Measurements from ENCODE around the gene BCAP31. TPM values are rescaled to one million over a fixed set of nuclear protein-coding genes. Genes with fewer than 3 reads are reported as not detected.

Gene BCAP31
- total RNA-seq, 1 experiment from 2014 or later, result 522 TPM

- Histone ChIP-seq H3K27ac (no peak overlapping the region), H4K20me1 (ENCODE audit: insufficient read depth) (no peaks in the 10 kb centered on the region), H3F3A (ENCODE audit: insufficient read depth, low read depth) (no peaks in the 10 kb centered on the region), H3K4me3 (no peak overlapping the region), H2AFZ (no peak overlapping the region), H3K36me3 (ENCODE audit: low read depth) (no peaks in the 10 kb centered on the region; the same call in 1 of the 2 replicates), H3K9me2 (ENCODE audit: insufficient read depth) (no peaks in the 10 kb centered on the region), H3K9me3 (ENCODE audit: insufficient read depth, low read depth) (no peaks in the 10 kb centered on the region), H3K4me2 (no peak overlapping the region), H3K79me2 (ENCODE audit: low read depth) (no peaks in the 10 kb centered on the region), H3K4me1 (replicated peaks; ENCODE audit: insufficient read depth) (no peaks in the 10 kb centered on the region), H3K27me3 (ENCODE audit: insufficient read depth, low read depth) (no peaks in the 10 kb centered on the region)
- BruUV-seq (replicated peaks), result no TSS peak
- TF ChIP-seq, protein P1, sequence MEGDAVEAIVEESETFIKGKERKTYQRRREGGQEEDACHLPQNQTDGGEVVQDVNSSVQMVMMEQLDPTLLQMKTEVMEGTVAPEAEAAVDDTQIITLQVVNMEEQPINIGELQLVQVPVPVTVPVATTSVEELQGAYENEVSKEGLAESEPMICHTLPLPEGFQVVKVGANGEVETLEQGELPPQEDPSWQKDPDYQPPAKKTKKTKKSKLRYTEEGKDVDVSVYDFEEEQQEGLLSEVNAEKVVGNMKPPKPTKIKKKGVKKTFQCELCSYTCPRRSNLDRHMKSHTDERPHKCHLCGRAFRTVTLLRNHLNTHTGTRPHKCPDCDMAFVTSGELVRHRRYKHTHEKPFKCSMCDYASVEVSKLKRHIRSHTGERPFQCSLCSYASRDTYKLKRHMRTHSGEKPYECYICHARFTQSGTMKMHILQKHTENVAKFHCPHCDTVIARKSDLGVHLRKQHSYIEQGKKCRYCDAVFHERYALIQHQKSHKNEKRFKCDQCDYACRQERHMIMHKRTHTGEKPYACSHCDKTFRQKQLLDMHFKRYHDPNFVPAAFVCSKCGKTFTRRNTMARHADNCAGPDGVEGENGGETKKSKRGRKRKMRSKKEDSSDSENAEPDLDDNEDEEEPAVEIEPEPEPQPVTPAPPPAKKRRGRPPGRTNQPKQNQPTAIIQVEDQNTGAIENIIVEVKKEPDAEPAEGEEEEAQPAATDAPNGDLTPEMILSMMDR (conservative IDR thresholded peaks at IDR 0.05), result no peak
- TF ChIP-seq EZH2 (IDR thresholded peaks at IDR 0.05; ENCODE audit: low read depth), result no peak
- no peak for DNase-seq
- ChIA-PET CTCF (interaction anchor here (0.7 kb wide), 1 partner anchor 11 kb away, joined by 4 read pairs; no protein-coding TSS in a partner anchor), POLR2A (ENCODE audit: unreplicated experiment) (no interaction called here)
- intact Hi-C loops (cut with micrococcal nuclease; ENCODE audit: unreplicated experiment), result no loop called here
Measured at GRCh38 chrX:153739754-153740486, 15.7 kb upstream of the BCAP31 start.

DNA sequence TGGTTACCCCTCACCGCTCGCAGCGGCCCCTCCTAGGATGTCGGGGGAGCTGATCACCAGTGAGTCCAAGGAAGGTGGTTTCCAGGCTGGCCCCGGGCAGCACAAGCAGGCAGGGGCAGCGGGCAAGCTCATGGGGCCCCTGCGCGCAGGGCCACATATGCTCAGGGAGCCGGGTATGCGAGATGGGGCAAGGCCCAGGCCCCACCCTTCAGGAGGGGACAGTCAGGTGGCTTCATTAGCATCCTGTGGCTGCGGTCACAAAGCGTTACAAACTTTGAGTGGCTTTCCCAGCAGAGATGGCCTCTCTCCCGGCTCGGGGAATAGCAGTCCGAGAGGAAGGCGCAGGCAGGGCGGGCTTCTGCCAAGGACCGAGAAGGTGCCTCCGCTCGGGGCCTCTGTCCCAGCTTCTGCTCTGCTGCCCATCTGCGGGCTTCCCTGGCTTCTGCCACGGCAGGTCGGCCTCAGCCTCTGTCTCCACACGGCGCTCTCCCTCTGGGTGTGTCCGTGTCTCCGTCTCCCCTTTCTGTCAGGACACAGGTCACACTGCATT, 13.9 kb upstream of the BCAP31 start:
- no peaks in the 10 kb centered on the region; the same call in 1 of the 2 replicates for H3K36me3 ChIP-seq (ENCODE audit: low read depth)
- no TSS peak for BruUV-seq (replicated peaks)
- H3K4me2 ChIP-seq, result no peak overlapping the region
- intact Hi-C loops (cut with micrococcal nuclease; ENCODE audit: unreplicated experiment), result no loop called here
- no peak overlapping the region for H3K27ac ChIP-seq
- no peaks in the 10 kb centered on the region for H3K79me2 ChIP-seq (ENCODE audit: low read depth)
- H3K9me3 ChIP-seq (ENCODE audit: insufficient read depth, low read depth), result no peaks in the 10 kb centered on the region
- no peak overlapping the region for H2AFZ ChIP-seq
- H3F3A ChIP-seq (ENCODE audit: insufficient read depth, low read depth), result no peaks in the 10 kb centered on the region
- CTCF ChIA-PET, result no interaction called here
- H3K4me3 ChIP-seq, result no peak overlapping the region
- peaks cover 2% of the 10 kb centered on the region; the same call in 1 of the 2 replicates for H3K4me1 ChIP-seq (replicated peaks; ENCODE audit: insufficient read depth)
- no peaks in the 10 kb centered on the region for H3K9me2 ChIP-seq (ENCODE audit: insufficient read depth)
- POLR2A ChIA-PET (ENCODE audit: unreplicated experiment), result no interaction called here
- TF ChIP-seq, protein P1 (conservative IDR thresholded peaks at IDR 0.05), result no peak
- TF ChIP-seq EZH2 (IDR thresholded peaks at IDR 0.05; ENCODE audit: low read depth), result no peak
- no peaks in the 10 kb centered on the region for H3K27me3 ChIP-seq (ENCODE audit: insufficient read depth, low read depth)
- no peak for DNase-seq
- no peaks in the 10 kb centered on the region for H4K20me1 ChIP-seq (ENCODE audit: insufficient read depth)

GRCh38 chrX:153736871-153737441, 12.8 kb upstream of the BCAP31 start:
- DNase-seq, result no peak
- no peaks in the 10 kb centered on the region for H3K9me2 ChIP-seq (ENCODE audit: insufficient read depth)
- no peak overlapping the region for H2AFZ ChIP-seq
- H3K4me3 ChIP-seq, result no peak overlapping the region
- H3K27ac ChIP-seq, result no peak overlapping the region
- no peaks in the 10 kb centered on the region for H4K20me1 ChIP-seq (ENCODE audit: insufficient read depth)
- ChIA-PET POLR2A (ENCODE audit: unreplicated experiment) (no interaction called here), CTCF (no interaction called here)
- intact Hi-C loops (cut with micrococcal nuclease; ENCODE audit: unreplicated experiment), result no loop called here
- no peak overlapping the region for H3K4me2 ChIP-seq
- peaks cover under 1% of the 10 kb centered on the region; the same call in 1 of the 2 replicates for H3K36me3 ChIP-seq (ENCODE audit: low read depth)
- no peaks in the 10 kb centered on the region for H3K9me3 ChIP-seq (ENCODE audit: insufficient read depth, low read depth)
- H3K27me3 ChIP-seq (ENCODE audit: insufficient read depth, low read depth), result no peaks in the 10 kb centered on the region
- H3F3A ChIP-seq (ENCODE audit: insufficient read depth, low read depth), result peaks cover 9% of the 10 kb centered on the region
- peaks cover 14% of the 10 kb centered on the region for H3K4me1 ChIP-seq (replicated peaks; ENCODE audit: insufficient read depth)
- TF ChIP-seq, protein P1 (conservative IDR thresholded peaks at IDR 0.05), result no peak
- TF ChIP-seq EZH2 (IDR thresholded peaks at IDR 0.05; ENCODE audit: low read depth), result no peak
- no TSS peak for BruUV-seq (replicated peaks)
- no peaks in the 10 kb centered on the region for H3K79me2 ChIP-seq (ENCODE audit: low read depth)
